Measurements from ENCODE around the gene PPFIBP2.
"Not testable (repeated sequence)": the region's sequence is repeated elsewhere in the genome, so short reads cannot be mapped to it uniquely, and the experiment has no call there.

Gene PPFIBP2

GRCh38 chr11:7642747-7643146 lies 128.9 kb downstream of the PPFIBP2 start:
- in situ Hi-C loops (cut with MboI; ENCODE audit: low pct_unique_long_range_greater_than_20kb, low sequenced_read_pairs), result no loop called here
- DNase-seq, result no peak

DNA sequence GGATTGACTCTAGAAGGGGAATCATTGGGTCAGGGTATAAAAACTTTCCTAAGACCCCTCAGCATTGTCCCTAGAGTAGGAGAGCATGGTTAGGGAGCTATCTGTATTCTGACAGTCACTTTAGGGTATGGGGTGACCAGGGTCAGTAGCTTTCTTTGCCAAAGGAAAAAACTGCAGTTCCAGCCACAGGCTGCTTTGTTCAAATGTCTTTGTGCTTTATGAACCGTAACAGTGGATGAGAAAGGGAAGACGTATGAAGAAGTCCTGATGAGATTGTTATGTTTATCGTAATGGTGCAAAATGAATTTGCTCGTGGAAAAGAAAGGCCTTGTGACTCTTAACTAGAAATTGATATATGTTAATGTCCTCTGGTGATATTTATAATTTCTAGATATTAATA lies 129.5 kb downstream of the PPFIBP2 start:
- in situ Hi-C loops (cut with MboI; ENCODE audit: low pct_unique_long_range_greater_than_20kb, low sequenced_read_pairs), result no loop called here
- DNase-seq, result no peak

GRCh38 chr11:7645206-7645605 lies 131.4 kb downstream of the PPFIBP2 start:
- DNase-seq, result no peak
- in situ Hi-C loops (cut with MboI; ENCODE audit: low pct_unique_long_range_greater_than_20kb, low sequenced_read_pairs), result no loop called here

- no peak for DNase-seq
- in situ Hi-C loops (cut with MboI; ENCODE audit: low pct_unique_long_range_greater_than_20kb, low sequenced_read_pairs), result no loop called here
These were observed 133.1 kb downstream of the PPFIBP2 start for GRCh38 chr11:7646866-7647265.

- in situ Hi-C loops (cut with MboI; ENCODE audit: low pct_unique_long_range_greater_than_20kb, low sequenced_read_pairs), result no loop called here
- no peak for DNase-seq
These were observed 134.5 kb downstream of the PPFIBP2 start for GRCh38 chr11:7648264-7648663.

DNA sequence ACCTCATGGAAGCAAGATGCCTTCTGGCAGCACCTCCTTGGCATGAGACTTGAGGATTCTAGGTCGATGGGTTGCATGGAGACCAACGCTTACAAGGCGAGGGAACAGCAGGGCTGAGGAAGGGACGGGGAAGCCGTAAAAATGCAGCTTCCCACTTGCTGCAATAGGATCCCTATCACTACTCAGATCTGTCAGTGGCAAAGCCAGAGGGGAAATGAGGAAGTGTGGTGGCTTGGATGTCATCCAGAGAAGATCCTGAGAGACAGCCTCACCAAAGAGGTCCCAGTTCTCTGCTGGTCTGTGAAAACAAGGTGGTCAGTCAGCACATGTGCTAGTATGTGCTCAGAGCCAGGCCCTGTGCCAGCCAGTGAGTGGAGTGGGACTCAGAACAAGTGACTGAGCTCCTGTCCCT lies 137.3 kb downstream of the PPFIBP2 start:
- in situ Hi-C loops (cut with MboI; ENCODE audit: low pct_unique_long_range_greater_than_20kb, low sequenced_read_pairs), result loop anchor here (25.0 kb wide), 1 partner anchor 539 kb away; no protein-coding TSS in a partner anchor
- DNase-seq, result peak; percentile 85

DNA sequence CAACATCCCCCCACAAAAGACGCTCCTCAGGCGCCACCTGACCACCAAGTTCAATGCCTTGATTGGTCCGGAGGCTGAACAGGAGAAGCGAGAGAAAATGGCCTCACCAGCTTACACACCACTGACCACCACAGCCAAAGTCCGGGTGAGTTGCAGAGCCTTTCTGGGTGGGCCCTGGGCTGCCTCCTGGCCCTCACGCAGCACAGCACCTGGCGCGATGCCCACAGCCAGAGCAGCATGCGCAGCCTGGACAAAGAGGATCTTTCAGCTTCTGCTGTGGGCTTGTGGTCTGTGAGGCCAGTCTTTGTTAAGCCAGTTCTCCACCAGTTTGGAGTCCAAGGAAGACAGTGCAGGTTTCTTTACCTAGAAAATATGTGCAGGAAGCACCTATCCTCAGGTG lies 137.9 kb downstream of the PPFIBP2 start:
- DNase-seq, result no peak
- in situ Hi-C loops (cut with MboI; ENCODE audit: low pct_unique_long_range_greater_than_20kb, low sequenced_read_pairs), result loop anchor here (25.0 kb wide), 1 partner anchor 539 kb away; no protein-coding TSS in a partner anchor

- in situ Hi-C loops (cut with MboI; ENCODE audit: low pct_unique_long_range_greater_than_20kb, low sequenced_read_pairs), result loop anchor here (25.0 kb wide), 1 partner anchor 542 kb away; no protein-coding TSS in a partner anchor
- no peak for DNase-seq
These were observed 140.5 kb downstream of the PPFIBP2 start for GRCh38 chr11:7654195-7654705.

GRCh38 chr11:7655253-7656217 lies 141.7 kb downstream of the PPFIBP2 start:
- in situ Hi-C loops (cut with MboI; ENCODE audit: low pct_unique_long_range_greater_than_20kb, low sequenced_read_pairs), result loop anchor here (25.0 kb wide), 1 partner anchor 543 kb away; no protein-coding TSS in a partner anchor
- no peak for DNase-seq

GRCh38 chr11:7656704-7657103 lies 142.9 kb downstream of the PPFIBP2 start:
- in situ Hi-C loops (cut with MboI; ENCODE audit: low pct_unique_long_range_greater_than_20kb, low sequenced_read_pairs), result loop anchor here (25.0 kb wide), 1 partner anchor 544 kb away; no protein-coding TSS in a partner anchor

GRCh38 chr11:7657306-7658025 lies 143.7 kb downstream of the PPFIBP2 start:
- peak; percentile 75 for DNase-seq
- in situ Hi-C loops (cut with MboI; ENCODE audit: low pct_unique_long_range_greater_than_20kb, low sequenced_read_pairs), result loop anchor here (25.0 kb wide), 1 partner anchor 545 kb away; no protein-coding TSS in a partner anchor

More at GRCh38 chr11:7656704-7657103, 142.9 kb downstream of the PPFIBP2 start:
- no peak for DNase-seq

- not testable (repeated sequence) for DNase-seq
- in situ Hi-C loops (cut with MboI; ENCODE audit: low pct_unique_long_range_greater_than_20kb, low sequenced_read_pairs), result loop anchor here (25.0 kb wide), 1 partner anchor 551 kb away; no protein-coding TSS in a partner anchor
These were observed 149.7 kb downstream of the PPFIBP2 start for GRCh38 chr11:7663531-7663930.

- in situ Hi-C loops (cut with MboI; ENCODE audit: low pct_unique_long_range_greater_than_20kb, low sequenced_read_pairs), result loop anchor here (25.0 kb wide), 1 partner anchor 553 kb away; no protein-coding TSS in a partner anchor
- DNase-seq, result no peak
These were observed 151.1 kb downstream of the PPFIBP2 start for GRCh38 chr11:7664867-7665266.

GRCh38 chr11:7665473-7666291 lies 151.9 kb downstream of the PPFIBP2 start:
- peak; percentile 73 for DNase-seq
- in situ Hi-C loops (cut with MboI; ENCODE audit: low pct_unique_long_range_greater_than_20kb, low sequenced_read_pairs), result loop anchor here (25.0 kb wide), 1 partner anchor 553 kb away; no protein-coding TSS in a partner anchor

DNA sequence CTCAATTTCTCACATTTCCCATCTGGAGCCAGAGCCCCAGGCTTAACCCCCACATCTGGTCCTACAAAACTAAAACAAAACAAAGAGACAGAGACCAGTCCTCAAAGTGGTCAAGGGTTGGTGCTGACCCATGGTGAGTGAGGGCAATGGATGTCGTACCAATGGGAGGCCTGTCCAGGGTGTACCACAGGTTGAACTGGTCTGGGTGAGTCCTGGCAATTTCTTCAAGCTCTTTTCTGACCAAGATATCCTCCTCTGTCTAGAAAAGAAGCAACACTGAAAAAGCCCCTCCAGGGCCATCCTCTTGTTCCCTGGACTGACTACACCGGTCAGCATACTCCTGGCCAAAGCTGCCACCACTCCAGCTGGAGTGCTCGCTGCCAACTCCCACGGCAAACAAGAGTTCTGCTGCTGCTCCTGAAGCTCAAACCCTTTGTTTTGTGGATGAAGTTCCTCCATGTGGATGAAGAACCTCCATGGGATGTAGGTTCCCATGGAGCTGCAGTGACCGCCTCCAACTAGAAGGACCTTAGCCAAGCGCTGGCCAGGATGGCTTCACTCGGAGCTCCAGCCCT lies 152.6 kb downstream of the PPFIBP2 start:
- DNase-seq, result no peak
- in situ Hi-C loops (cut with MboI; ENCODE audit: low pct_unique_long_range_greater_than_20kb, low sequenced_read_pairs), result loop anchor here (25.0 kb wide), 1 partner anchor 554 kb away; no protein-coding TSS in a partner anchor

DNA sequence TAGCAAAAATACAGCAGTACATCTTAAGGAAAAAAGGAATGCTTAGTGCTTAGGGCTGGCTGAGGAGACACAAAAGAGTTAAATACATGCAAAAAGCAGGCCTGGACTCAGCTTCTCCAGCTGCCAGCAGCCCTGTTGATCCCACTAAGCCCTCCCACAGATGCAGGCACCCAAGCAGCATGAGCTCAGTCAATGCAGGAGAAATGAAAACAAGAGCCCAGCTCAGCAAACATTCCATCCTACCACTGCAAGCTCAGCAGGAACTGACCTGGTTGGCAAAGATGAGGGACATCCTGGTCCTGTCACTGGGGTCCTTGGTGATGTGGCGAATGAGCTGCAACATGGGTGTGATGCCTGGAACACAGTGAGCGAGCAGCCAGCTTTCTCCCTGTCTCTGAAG lies 153.7 kb downstream of the PPFIBP2 start:
- in situ Hi-C loops (cut with MboI; ENCODE audit: low pct_unique_long_range_greater_than_20kb, low sequenced_read_pairs), result loop anchor here (25.0 kb wide), 1 partner anchor 555 kb away; no protein-coding TSS in a partner anchor
- DNase-seq, result no peak

DNA sequence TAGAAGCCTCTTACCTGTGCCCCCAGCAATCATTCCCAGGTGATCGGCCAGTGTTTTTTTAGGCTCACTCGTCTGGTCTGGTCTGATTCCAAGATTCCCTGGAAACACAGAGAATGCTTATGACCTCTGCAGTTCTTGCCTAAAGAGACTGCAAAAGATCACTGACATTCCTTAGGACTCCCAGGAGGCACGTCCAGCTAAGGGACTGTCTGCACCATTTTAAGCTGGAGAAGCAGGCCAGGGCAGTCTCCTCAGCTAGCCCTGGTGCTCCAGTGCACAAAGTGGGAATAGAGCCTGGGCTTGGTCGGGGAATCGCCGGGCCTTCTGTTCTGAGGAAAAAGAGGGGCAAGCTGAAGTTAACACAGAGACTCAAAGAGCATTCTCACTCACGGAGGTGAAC lies 154.7 kb downstream of the PPFIBP2 start:
- in situ Hi-C loops (cut with MboI; ENCODE audit: low pct_unique_long_range_greater_than_20kb, low sequenced_read_pairs), result loop anchor here (25.0 kb wide), 1 partner anchor 556 kb away; no protein-coding TSS in a partner anchor
- DNase-seq, result no peak

- no peak for DNase-seq
- in situ Hi-C loops (cut with MboI; ENCODE audit: low pct_unique_long_range_greater_than_20kb, low sequenced_read_pairs), result loop anchor here (25.0 kb wide), 1 partner anchor 557 kb away; no protein-coding TSS in a partner anchor
These were observed 155.1 kb downstream of the PPFIBP2 start for GRCh38 chr11:7668911-7669310.

All from KBM-7 (cell line).